HPDE6-E6E7 (cell line): ENCODE results near the gene ANO4.
"Not testable (repeated sequence)": the region's sequence is repeated elsewhere in the genome, so short reads cannot be mapped to it uniquely, and the experiment has no call there.

Experiments used
- DNase-seq: peaks from one replicate; pipeline ENCODE4 v3.0.0; 2011; ENCODE audit warnings: missing footprints; ENCODE audit errors: extremely low spot score

ANO4 gene

GRCh38 chr12:100989509-100989908, 194.9 kb downstream of the ANO4 start:
- not testable (repeated sequence) for DNase-seq

DNA sequence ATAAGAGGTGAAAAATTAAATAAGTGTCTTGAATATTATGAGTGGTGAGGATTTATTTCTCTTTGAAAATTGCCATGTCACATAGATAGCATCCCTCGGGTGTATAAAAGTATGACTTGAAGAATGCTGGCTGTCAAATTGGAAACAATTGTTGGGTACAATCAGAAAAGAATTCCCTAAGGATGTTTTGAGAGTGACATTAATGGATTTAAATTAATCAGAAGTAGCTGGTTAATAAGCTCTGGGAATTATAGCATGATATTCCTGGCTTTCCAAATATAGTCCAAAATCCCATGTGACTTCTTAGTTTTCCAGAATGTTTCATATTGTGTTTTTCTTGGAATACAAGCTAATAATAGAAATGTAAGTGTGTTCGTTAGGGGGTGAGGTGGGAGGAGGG, 196.5 kb downstream of the ANO4 start:
- DNase-seq = no peak

DNA sequence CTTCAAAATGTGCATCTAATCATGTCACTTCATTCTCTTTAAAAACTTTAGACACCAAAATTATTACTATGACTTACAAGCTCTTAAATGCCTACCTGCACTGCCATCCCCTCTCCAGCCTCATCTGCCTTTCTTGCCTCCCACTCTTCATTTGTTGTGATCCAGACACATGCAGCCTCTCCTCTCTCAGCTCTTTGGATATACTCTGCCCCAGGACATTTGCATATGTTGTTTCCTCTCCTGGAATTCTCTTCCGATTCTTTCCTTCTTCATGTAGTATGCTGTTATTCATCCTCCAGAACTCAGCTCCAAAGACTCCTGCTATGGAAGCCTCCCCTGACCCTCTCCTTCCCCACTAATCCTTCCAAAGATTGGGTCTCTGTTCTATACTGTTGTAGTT, 197.6 kb downstream of the ANO4 start:
- no peak for DNase-seq

GRCh38 chr12:100993916-100994450, 199.4 kb downstream of the ANO4 start:
- DNase-seq = no peak

- no peak for DNase-seq
Measured at GRCh38 chr12:100995201-100995600, 200.6 kb downstream of the ANO4 start.

DNA sequence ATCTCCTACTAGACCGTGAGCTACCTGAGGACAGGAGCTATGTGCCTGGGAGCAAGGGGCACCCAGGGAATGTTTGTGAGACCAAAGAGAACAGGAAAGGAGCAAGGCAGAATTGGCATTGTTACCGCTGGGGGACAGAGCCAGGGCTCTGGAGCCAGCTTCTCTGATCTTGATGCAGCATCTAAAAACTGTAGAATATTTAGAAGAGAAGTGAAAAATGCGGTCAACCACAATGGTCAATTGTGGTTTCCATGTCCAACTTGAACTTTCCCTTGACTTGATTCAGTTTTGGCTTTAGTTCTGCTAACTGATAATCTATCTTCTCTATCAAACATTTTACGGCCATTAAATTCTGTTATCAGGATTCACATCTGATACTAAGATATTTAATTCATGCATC, 201.2 kb downstream of the ANO4 start:
- no peak for DNase-seq

DNA sequence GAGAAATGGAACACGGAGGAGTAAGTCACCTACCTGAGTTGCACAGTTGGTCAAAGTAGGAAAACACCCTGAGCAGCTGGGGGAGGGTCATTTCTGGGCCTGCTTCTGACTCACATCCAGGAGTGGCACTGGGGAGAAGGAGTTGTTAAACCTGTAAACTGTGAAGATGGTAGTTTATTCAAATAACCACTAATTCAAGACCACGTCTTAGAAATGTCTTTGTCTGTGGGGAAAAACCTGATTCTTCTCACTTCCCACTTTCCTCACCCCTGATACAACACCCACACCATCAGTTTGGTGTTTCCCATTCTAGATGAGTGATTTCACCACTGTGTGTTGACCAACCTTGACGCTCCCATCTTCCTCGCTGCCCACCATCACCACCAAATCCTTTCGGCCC, 207.1 kb downstream of the ANO4 start:
- DNase-seq = peak; percentile 38

DNA sequence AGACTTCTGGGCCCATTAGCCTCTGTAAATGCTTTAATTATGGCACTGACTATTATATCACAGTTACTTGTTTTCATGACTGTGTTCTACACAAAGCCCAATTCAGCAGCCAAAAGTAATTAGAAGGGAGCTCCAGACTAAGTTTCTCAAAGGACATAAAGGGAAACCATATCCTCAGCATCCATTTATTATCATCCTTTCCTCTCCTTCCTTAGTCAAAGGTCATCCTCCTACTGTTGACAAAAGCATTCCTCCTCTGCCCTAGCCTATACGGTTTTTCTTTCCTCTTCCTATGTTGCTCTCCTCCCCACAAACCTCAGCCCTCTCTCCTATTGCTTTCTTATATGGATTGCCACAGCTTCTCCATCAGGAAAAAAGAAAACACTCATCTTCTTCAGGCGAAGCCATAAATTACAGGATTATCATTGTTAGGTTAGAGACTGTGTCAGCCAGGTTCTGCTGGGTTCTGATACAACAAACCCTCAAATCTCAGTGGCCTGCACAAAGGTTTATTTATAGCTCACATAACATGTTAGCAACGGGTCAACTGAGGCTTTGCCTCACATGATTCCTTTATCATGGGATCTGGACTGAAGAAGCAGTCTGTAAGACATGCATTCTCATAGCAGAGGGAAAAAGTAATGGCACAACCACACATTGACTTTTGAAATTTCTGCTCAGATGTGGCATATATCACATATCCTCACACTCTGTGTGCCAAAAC, 208.3 kb downstream of the ANO4 start:
- no peak for DNase-seq

DNA sequence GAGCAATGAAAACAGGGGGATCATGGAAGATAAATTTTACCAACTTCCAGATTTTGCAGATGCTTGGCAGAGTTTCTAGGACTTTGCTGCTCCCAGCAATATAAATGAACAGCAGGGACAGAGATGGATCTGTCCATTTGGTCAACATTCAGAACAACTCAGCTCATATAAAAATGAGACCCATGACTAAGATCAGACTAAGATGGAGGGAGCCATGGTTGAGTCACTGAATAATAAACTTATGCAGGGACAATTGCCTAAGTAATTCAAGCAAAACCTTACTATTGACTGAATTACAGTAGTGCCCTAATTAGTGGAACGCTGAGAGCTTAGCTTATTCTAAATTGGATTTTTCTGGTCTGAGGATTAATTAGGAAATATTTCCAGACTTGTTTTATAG, 210.3 kb downstream of the ANO4 start:
- no peak for DNase-seq

DNA sequence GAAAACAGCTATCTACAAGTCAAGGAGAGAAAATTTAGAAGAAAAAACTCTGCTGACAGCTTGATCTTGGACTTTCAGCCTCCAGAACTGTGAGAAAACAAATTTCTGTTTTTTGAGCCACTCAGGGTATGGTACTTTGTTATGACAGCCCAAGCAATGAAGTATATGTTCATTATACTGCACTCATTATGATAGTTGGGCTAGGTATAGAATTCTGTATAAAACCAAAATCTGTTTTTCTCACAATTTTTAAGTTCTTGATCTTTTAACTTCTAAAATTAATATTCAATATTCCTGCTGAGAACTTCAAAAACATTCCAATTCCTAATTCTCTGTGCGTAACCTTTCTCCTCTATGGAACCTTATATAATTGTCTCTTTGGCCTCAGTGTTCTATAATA, 214.7 kb downstream of the ANO4 start:
- no peak for DNase-seq

- no peak for DNase-seq
Measured at GRCh38 chr12:101010896-101011295, 216.3 kb downstream of the ANO4 start.

DNA sequence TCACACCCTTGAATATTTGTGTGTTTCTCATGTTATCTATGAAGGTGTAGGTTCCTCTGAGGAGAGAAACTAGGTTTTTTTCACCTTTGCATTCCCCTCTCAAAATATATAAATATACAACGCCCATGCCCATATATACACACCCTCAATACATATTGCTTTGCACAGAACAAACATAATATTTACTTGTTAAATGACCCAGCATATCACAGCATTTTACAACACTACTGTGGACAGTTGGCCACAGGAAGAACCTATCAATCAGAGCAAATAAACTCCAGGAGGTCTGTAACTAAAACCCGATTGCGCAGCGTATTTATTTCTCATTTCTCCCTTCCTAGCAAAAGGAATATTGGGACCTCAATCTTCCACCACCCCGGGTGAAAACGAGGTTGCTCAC, 219.4 kb downstream of the ANO4 start:
- DNase-seq = no peak

GRCh38 chr12:101015044-101015443, 220.5 kb downstream of the ANO4 start:
- DNase-seq = no peak

DNA sequence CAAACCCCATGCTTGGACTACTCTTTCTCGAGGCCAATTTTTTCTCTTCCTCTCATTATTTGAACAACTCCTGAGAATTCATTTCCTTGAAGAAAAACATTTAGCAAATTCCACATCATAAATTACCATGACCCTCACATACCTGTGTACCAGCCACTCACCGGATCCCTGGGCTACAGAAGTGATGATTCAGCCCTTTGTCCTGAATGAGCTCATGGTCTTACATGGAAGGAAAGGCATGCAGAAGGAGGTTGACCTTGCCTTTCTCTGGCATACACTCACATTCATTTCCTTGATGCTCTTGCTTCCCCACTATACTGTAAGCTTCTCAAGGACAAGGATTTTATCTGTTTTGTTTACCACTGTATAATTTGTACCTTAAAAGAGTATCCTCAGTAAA, 224.0 kb downstream of the ANO4 start:
- peak; percentile 84 for DNase-seq

DNA sequence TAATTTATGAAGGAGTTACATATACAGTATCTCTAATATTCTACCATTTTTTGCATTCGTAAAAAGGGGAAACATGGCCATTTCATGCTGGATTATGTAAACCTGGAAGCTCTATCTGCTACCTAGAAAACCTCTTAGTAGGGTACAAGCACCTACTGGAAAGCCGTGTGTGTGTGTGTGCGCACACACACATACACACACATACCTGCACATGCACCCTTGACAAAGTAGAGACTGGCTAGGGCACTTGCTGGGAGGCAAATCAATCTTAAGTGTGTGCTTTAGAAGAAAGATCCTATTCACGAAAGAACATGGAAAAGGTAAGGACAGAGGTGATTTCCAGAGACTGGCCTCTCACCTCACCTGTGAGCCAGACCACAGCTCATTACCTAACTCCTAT, 224.6 kb downstream of the ANO4 start:
- DNase-seq = no peak

GRCh38 chr12:101019667-101020066, 225.1 kb downstream of the ANO4 start:
- DNase-seq = no peak

GRCh38 chr12:101021442-101021841, 226.9 kb downstream of the ANO4 start:
- DNase-seq = no peak

DNA sequence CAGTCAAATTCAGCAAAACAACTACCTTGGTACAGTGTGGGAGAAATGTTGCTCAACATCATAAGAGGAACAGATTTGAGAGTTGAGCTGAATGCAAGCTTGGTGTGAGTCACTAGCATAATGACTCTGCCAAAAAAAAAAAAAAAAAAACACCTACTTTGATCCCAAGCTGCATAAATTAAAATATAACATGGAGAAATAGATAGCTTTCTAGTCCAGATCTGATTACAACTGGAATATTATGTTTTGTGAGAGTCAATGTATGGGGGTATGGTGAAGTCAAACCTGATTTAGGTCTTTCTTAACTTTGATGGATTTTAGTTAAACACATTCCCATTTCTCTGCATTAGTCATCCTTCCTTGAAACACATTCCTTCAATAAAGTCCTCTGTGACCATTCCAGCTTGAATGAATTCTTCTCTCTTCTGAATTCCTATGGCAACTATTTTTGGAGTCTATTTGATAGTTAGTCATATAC, 227.4 kb downstream of the ANO4 start:
- DNase-seq = peak; percentile 44

DNA sequence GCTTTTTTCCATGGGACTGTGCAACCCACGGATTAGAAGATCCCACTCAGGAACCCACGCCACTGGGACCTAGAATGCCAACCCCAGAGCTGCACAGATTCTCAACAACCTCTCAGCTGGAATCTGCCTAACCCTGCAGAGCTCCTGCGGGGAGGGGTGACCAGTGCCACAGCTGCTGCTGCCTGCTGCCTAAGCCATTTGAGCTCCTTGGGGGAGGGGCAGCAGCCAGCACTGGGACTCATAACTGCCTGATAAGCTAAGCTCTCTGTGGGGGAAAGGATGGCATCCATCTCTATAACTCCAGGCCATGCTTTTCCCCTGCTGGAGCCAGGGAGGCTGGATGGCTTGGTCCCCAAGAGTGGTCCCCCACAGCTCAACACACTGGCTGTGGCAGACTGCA, 232.6 kb downstream of the ANO4 start:
- DNase-seq = no peak

- DNase-seq = no peak
Measured at GRCh38 chr12:101027816-101028215, 233.2 kb downstream of the ANO4 start.

- DNase-seq = no peak
Measured at GRCh38 chr12:101038289-101038871, 243.8 kb downstream of the ANO4 start.

DNA sequence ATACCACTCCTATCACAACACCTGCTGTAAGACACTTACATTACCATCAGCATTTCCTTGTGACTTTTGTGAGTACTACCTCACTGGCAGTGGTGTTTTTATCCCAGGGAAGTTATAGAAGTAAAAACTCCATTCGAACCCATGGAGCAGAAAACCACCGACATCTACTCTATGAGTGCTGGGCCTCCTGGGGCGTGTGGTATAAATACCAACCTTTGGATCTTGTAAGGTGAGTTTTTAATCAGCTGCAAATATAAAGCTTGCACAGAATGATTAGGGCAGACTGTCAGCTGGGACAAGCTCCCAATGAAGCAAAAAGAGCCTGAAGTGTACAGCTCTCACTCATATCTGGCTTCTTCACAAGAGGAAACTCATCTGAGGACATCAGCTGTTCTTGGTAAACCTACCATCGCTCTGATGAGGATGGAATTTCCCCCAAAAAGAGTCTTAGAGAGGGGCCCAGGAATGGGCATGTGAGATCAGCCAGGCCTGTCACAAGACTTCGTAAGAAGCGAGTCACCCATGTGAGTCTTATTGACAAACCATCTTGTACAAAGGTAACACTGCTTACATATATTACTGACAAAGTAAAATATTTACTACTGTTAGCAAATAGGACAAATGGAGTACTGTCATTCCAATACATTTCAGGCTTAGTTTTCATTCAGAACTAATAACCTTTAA, 245.4 kb downstream of the ANO4 start:
- DNase-seq = no peak

DNA sequence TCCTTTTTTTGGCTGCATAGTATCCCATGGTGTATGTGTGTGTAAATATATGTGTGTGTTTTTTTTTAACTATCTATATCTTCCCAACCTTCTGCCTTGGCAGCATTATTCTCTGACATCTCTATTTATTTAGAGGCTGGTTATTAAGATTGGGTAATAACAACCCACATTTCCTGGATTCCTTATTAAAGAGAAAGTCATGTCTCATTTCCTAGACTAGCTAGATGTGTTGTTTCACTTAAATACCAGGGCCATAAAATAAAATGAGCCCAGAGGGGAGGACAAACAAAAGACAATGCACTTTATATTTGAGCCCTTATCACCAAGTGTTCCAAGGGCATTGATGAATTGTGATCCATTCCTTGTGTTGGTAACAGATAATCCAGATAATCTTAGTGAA, 246.4 kb downstream of the ANO4 start:
- no peak for DNase-seq
